ENCODE data around the gene ERCC3. TPM values are rescaled to one million over a fixed set of nuclear protein-coding genes. Genes with fewer than 3 reads are reported as not detected.

ERCC3 gene
- total RNA-seq, 1 experiment from 2014 or later = 52.7 TPM

DNA sequence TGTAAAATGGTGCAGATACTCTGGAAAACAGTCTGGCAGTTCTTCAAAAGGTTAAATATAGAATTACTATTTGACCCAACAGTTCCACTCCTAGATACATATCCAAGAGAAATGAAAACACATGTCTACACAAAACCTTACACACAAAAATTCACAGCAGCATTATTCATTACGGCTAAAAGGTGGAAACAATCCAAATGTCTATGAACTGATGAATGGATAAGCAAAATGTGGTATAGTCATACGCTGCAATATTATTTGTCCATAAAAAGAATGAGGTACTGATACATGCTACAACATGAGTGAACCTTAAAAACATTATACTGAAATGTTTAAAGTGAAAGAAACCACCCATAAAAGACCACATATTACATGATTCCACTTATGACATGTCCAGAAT is 77.8 kb downstream of the ERCC3 start:
- Histone ChIP-seq H3K4me1 (ENCODE audit: control insufficient read depth in 1 of 2, insufficient read depth in 2 of 2, low read length in 2 of 2) (peaks cover 0 to 11% of the 10 kb centered on the region in 2 experiments; a peak in 1 of 4 replicates), H3K27ac (ENCODE audit: low read depth, low read length) (no peak overlapping the region), H3K9me3 (ENCODE audit: control insufficient read depth in 1 of 2, insufficient read depth in 1 of 2, low read depth in 1 of 2, low read length in 2 of 2) (no peaks in the 10 kb centered on the region), H3K9ac (ENCODE audit: low read length) (no peak overlapping the region), H3K36me3 (ENCODE audit: control insufficient read depth in 1 of 2, insufficient read depth in 2 of 2, low read length in 2 of 2) (no peaks in the 10 kb centered on the region), H3K9me2 (ENCODE audit: insufficient read depth) (no peaks in the 10 kb centered on the region), H3K4me3 (replicated peaks in 1 of 2; ENCODE audit: low read depth in 1 of 2, low read length in 2 of 2) (no peak overlapping the region), H3K4me2 (ENCODE audit: low read length) (no peak overlapping the region), H2AFZ (ENCODE audit: low read depth, low read length, poor library complexity, severe bottlenecking) (no peak overlapping the region), H3K27me3 (ENCODE audit: insufficient read depth, low read length) (no peaks in the 10 kb centered on the region), H4K20me1 (ENCODE audit: insufficient read depth) (no peaks in the 10 kb centered on the region), H3K79me2 (ENCODE audit: insufficient read depth, low read length) (no peaks in the 10 kb centered on the region)
- intact Hi-C loops (cut with micrococcal nuclease) = no loop called here
- POLR2A ChIA-PET = no interaction called here
- no TSS peak for BruUV-seq (replicated peaks)
- ATAC-seq (no peak), DNase-seq (ENCODE audit: low read depth, low spot score) (no peak)
- TF ChIP-seq, protein P1, sequence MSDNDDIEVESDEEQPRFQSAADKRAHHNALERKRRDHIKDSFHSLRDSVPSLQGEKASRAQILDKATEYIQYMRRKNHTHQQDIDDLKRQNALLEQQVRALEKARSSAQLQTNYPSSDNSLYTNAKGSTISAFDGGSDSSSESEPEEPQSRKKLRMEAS (IDR thresholded peaks at IDR 0.05) = no peak
- TF ChIP-seq EZH2phosphoT487 (IDR thresholded peaks at IDR 0.05; ENCODE audit: borderline replicate concordance) (no peak), SP1 (IDR thresholded peaks at IDR 0.05; ENCODE audit: low read depth) (no peak), POLR2AphosphoS5 (IDR thresholded peaks at IDR 0.05; ENCODE audit: low read depth, low read length) (no peak), TCF7L2 (IDR thresholded peaks at IDR 0.05; ENCODE audit: borderline replicate concordance, extremely low read depth, insufficient read depth, insufficient read length) (no peak), CEBPB (IDR thresholded peaks at IDR 0.05; ENCODE audit: low read depth) (no peak), SIN3A (IDR thresholded peaks at IDR 0.05; ENCODE audit: low read depth) (no peak), POLR2A (IDR thresholded peaks at IDR 0.05; ENCODE audit: borderline replicate concordance, extremely low read depth, insufficient read depth, insufficient read length) (no peak), ZFX (IDR thresholded peaks at IDR 0.05) (no peak), ELF1 (IDR thresholded peaks at IDR 0.05; ENCODE audit: borderline replicate concordance, low read depth) (no peak), ZNF274 (IDR thresholded peaks at IDR 0.05; ENCODE audit: low read depth, low read length) (no peak), EGR1 (IDR thresholded peaks at IDR 0.05; ENCODE audit: low read depth) (no peak), EZH2 (IDR thresholded peaks at IDR 0.05) (no peak), YY1 (IDR thresholded peaks at IDR 0.05; ENCODE audit: extremely low read depth, insufficient replicate concordance, low read depth, low read length) (no peak), RAD21 (IDR thresholded peaks at IDR 0.05; ENCODE audit: low read depth) (no peak), CBX3 (IDR thresholded peaks at IDR 0.05; ENCODE audit: low read depth) (no peak), JUND (IDR thresholded peaks at IDR 0.05) (no peak)
- TF ChIP-seq, protein P2, sequence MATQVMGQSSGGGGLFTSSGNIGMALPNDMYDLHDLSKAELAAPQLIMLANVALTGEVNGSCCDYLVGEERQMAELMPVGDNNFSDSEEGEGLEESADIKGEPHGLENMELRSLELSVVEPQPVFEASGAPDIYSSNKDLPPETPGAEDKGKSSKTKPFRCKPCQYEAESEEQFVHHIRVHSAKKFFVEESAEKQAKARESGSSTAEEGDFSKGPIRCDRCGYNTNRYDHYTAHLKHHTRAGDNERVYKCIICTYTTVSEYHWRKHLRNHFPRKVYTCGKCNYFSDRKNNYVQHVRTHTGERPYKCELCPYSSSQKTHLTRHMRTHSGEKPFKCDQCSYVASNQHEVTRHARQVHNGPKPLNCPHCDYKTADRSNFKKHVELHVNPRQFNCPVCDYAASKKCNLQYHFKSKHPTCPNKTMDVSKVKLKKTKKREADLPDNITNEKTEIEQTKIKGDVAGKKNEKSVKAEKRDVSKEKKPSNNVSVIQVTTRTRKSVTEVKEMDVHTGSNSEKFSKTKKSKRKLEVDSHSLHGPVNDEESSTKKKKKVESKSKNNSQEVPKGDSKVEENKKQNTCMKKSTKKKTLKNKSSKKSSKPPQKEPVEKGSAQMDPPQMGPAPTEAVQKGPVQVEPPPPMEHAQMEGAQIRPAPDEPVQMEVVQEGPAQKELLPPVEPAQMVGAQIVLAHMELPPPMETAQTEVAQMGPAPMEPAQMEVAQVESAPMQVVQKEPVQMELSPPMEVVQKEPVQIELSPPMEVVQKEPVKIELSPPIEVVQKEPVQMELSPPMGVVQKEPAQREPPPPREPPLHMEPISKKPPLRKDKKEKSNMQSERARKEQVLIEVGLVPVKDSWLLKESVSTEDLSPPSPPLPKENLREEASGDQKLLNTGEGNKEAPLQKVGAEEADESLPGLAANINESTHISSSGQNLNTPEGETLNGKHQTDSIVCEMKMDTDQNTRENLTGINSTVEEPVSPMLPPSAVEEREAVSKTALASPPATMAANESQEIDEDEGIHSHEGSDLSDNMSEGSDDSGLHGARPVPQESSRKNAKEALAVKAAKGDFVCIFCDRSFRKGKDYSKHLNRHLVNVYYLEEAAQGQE (IDR thresholded peaks at IDR 0.05; ENCODE audit: low read depth) = no peak
- TF ChIP-seq, protein P3, sequence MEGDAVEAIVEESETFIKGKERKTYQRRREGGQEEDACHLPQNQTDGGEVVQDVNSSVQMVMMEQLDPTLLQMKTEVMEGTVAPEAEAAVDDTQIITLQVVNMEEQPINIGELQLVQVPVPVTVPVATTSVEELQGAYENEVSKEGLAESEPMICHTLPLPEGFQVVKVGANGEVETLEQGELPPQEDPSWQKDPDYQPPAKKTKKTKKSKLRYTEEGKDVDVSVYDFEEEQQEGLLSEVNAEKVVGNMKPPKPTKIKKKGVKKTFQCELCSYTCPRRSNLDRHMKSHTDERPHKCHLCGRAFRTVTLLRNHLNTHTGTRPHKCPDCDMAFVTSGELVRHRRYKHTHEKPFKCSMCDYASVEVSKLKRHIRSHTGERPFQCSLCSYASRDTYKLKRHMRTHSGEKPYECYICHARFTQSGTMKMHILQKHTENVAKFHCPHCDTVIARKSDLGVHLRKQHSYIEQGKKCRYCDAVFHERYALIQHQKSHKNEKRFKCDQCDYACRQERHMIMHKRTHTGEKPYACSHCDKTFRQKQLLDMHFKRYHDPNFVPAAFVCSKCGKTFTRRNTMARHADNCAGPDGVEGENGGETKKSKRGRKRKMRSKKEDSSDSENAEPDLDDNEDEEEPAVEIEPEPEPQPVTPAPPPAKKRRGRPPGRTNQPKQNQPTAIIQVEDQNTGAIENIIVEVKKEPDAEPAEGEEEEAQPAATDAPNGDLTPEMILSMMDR (IDR thresholded peaks at IDR 0.05 in 2 of 3, conservative IDR thresholded peaks at IDR 0.05 in 1 of 3; ENCODE audit: borderline replicate concordance in 1 of 3, insufficient read depth in 1 of 3, low read depth in 2 of 3, low read length in 2 of 3) = no peak
- TF ChIP-seq, protein P4, sequence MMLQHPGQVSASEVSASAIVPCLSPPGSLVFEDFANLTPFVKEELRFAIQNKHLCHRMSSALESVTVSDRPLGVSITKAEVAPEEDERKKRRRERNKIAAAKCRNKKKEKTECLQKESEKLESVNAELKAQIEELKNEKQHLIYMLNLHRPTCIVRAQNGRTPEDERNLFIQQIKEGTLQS (IDR thresholded peaks at IDR 0.05) = no peak
- RAD21 ChIA-PET (ENCODE audit: low non-redundant PET in 1 of 2, low total read pairs in 2 of 2, uncharacterized antibody in 2 of 2, unreplicated experiment in 2 of 2) = no interaction called here
- CTCF ChIA-PET = interaction anchor here (2.3 kb wide), 1 partner anchor 19 kb away, joined by 10 read pairs; no protein-coding TSS in a partner anchor
